Ovary (tissue), 3 donors: ENCODE measurements around the gene RIOX2.

ENCODE experiments used
- POLR2A ChIP-seq: fragments of 450-650 bp; IDR thresholded peaks from one replicate; pipeline ENCODE4 v1.6.1; 2017; ENCODE audit warnings: antibody characterized with exemption, mild to moderate bottlenecking, moderate library complexity
- TF ChIP-seq, protein P1 (sequence below), 3 donors: fragments of 450-650 bp in 2 of 3; fragments of 200-600 bp in 1 of 3; IDR thresholded peaks; one replicate each; pipeline versions ENCODE4 v1.5.1 to v1.8.0; 2016 to 2022; ENCODE audit warnings: antibody characterized with exemption in 3 of 3, mild to moderate bottlenecking in 1 of 3
- donor health status: DM: no; HTN: no; CAD: no.

DNA sequence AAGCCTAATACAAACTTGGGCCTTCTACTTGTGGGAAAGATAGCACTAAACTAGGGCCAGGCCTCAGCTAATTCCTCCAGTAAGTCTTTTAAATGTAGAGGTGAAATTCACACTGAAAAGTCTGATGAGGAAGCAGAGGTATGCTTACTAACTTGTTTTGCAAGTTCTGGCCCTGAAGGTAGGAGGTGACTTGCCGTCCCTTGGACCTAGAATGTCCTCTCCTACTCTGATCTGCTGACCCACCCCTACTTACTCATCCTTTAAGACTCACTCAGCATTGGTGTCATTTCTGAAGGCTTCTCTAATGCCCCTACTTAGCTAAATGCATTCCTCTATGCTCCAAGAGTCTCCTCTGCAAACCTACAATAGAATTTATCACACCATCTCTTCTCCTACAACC, 19.4 kb downstream of the RIOX2 start:
- TF ChIP-seq POLR2A = no peak
- TF ChIP-seq, protein P1, sequence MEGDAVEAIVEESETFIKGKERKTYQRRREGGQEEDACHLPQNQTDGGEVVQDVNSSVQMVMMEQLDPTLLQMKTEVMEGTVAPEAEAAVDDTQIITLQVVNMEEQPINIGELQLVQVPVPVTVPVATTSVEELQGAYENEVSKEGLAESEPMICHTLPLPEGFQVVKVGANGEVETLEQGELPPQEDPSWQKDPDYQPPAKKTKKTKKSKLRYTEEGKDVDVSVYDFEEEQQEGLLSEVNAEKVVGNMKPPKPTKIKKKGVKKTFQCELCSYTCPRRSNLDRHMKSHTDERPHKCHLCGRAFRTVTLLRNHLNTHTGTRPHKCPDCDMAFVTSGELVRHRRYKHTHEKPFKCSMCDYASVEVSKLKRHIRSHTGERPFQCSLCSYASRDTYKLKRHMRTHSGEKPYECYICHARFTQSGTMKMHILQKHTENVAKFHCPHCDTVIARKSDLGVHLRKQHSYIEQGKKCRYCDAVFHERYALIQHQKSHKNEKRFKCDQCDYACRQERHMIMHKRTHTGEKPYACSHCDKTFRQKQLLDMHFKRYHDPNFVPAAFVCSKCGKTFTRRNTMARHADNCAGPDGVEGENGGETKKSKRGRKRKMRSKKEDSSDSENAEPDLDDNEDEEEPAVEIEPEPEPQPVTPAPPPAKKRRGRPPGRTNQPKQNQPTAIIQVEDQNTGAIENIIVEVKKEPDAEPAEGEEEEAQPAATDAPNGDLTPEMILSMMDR (IDR thresholded peaks at IDR 0.05) = no peak
